GM21515 (cell line): ENCODE data around the gene SPATA2L.
"Not testable (repeated sequence)": the region's sequence is repeated elsewhere in the genome, so short reads cannot be mapped to it uniquely, and the experiment has no call there.

ENCODE experiments used
- ATAC-seq: cut with Tn5 transposase; IDR thresholded peaks from one replicate; pipeline ENCODE4 v1.9.1; 2021; ENCODE audit not compliant: unreplicated experiment

The SPATA2L gene

GRCh38 chr16:89709166-89709565 is 7.7 kb upstream of the SPATA2L start:
- ATAC-seq = no peak

- ATAC-seq = no peak
These were observed 7.0 kb upstream of the SPATA2L start for GRCh38 chr16:89708481-89708931.

GRCh38 chr16:89707695-89708094 is 6.2 kb upstream of the SPATA2L start:
- no peak for ATAC-seq

- ATAC-seq = no peak
These were observed 5.2 kb upstream of the SPATA2L start for GRCh38 chr16:89706518-89707260.

- ATAC-seq = no peak
These were observed 3.5 kb upstream of the SPATA2L start for GRCh38 chr16:89705006-89705405.

GRCh38 chr16:89704281-89704680 is 2.8 kb upstream of the SPATA2L start:
- ATAC-seq = no peak

- ATAC-seq = peak; percentile 6
These were observed 668 bp downstream of the SPATA2L start for GRCh38 chr16:89700649-89701424.

GRCh38 chr16:89700100-89700648 is 1.3 kb downstream of the SPATA2L start:
- peak; percentile 39 for ATAC-seq

- ATAC-seq = not testable (repeated sequence)
These were observed 1.8 kb downstream of the SPATA2L start for GRCh38 chr16:89699629-89700099.

GRCh38 chr16:89698717-89699116 is 2.8 kb downstream of the SPATA2L start:
- not testable (repeated sequence) for ATAC-seq

- no peak for ATAC-seq
These were observed 3.7 kb downstream of the SPATA2L start for GRCh38 chr16:89697616-89698331.

- ATAC-seq = no peak
These were observed 4.3 kb downstream of the SPATA2L start for GRCh38 chr16:89697161-89697615.

GRCh38 chr16:89696670-89697128 is 4.8 kb downstream of the SPATA2L start:
- ATAC-seq = no peak

GRCh38 chr16:89695875-89696669 is 5.4 kb downstream of the SPATA2L start:
- no peak for ATAC-seq

- ATAC-seq = no peak
These were observed 6.2 kb downstream of the SPATA2L start for GRCh38 chr16:89695086-89695874.

- ATAC-seq = not testable (repeated sequence)
These were observed 6.8 kb downstream of the SPATA2L start for GRCh38 chr16:89694784-89695085.

- no peak for ATAC-seq
These were observed 7.3 kb downstream of the SPATA2L start for GRCh38 chr16:89693931-89694783.

- no peak for ATAC-seq
These were observed 8.2 kb downstream of the SPATA2L start for GRCh38 chr16:89693289-89693731.
